GM23338 (cell line): ENCODE data around the gene SH2D4B. TPM values are rescaled to one million over a fixed set of nuclear protein-coding genes. Genes with fewer than 3 reads are reported as not detected.

Experiments used
- ATAC-seq: fragments of 200-7000 bp; cut with Tn5 transposase; 3 replicates; pipeline ENCODE4 v1.9.1; 2020
- DNase-seq: peaks from one replicate; pipeline ENCODE4 v3.0.0-alpha.2; 2015; ENCODE audit warnings: low spot score
- H2AFZ ChIP-seq: fragments of 200-600 bp; sonication (generic); 2 replicates; pipeline ENCODE4 v1.8.0; 2016; ENCODE audit warnings: antibody characterized with exemption, mild to moderate bottlenecking, moderate library complexity
- H3F3A ChIP-seq: fragments of 200-600 bp; sonication (generic); replicated peaks from 2 replicates; pipeline ENCODE4 v1.8.0; 2017; ENCODE audit warnings: antibody characterized with exemption, mixed run types, low read depth
- H3K27ac ChIP-seq: fragments of 200-600 bp; sonication (generic); 2 replicates; pipeline ENCODE4 v1.6.1; 2016; ENCODE audit warnings: low read depth
- H3K27me3 ChIP-seq: fragments of 200-600 bp; sonication (generic); 2 replicates; pipeline ENCODE4 v1.8.0; 2016; ENCODE audit warnings: mild to moderate bottlenecking, mixed run types, moderate library complexity; ENCODE audit not compliant: insufficient read depth
- H3K36me3 ChIP-seq: fragments of 200-600 bp; sonication (generic); 2 replicates; pipeline ENCODE4 v1.8.0; 2016; ENCODE audit warnings: mild to moderate bottlenecking; ENCODE audit not compliant: insufficient read depth
- H3K4me1 ChIP-seq: fragments of 200-600 bp; sonication (generic); 2 replicates; pipeline ENCODE4 v1.8.0; 2016; ENCODE audit warnings: mild to moderate bottlenecking, moderate library complexity; ENCODE audit not compliant: insufficient read depth
- H3K4me2 ChIP-seq: fragments of 200-600 bp; sonication (generic); 2 replicates; pipeline ENCODE4 v1.7.1; 2017; ENCODE audit warnings: mixed run types
- H3K4me3 ChIP-seq: fragments of 200-600 bp; sonication (generic); 2 replicates; pipeline ENCODE4 v1.6.1; 2016; ENCODE audit warnings: mixed run types
- H3K79me2 ChIP-seq: fragments of 200-600 bp; sonication (generic); replicated peaks from 2 replicates; pipeline ENCODE4 v1.8.0; 2017; ENCODE audit warnings: mild to moderate bottlenecking; ENCODE audit not compliant: insufficient read depth
- H3K9me2 ChIP-seq: fragments of 200-600 bp; sonication (generic); 2 replicates; pipeline ENCODE4 v1.8.0; 2017; ENCODE audit not compliant: insufficient read depth
- H4K20me1 ChIP-seq: fragments of 200-600 bp; sonication (generic); replicated peaks from 2 replicates; pipeline ENCODE4 v1.8.0; 2017; ENCODE audit warnings: mild to moderate bottlenecking; ENCODE audit not compliant: insufficient read depth
- H3K27ac Mint-ChIP-seq: 2 replicates; pipeline ENCODE4 v1.8.0; 2020; ENCODE audit warnings: inconsistent platforms, mild to moderate bottlenecking, moderate library complexity, mixed read lengths
- H3K27me3 Mint-ChIP-seq: 3 replicates; pipeline ENCODE4 v1.8.0; 2022; ENCODE audit warnings: low read depth, mild to moderate bottlenecking, moderate library complexity, mixed read lengths, inconsistent platforms; ENCODE audit not compliant: insufficient read depth, poor library complexity
- H3K36me3 Mint-ChIP-seq: 3 replicates; pipeline ENCODE4 v1.8.0; 2021; ENCODE audit warnings: low read depth, mild to moderate bottlenecking, inconsistent platforms, moderate library complexity, mixed read lengths
- H3K4me1 Mint-ChIP-seq: 3 replicates; pipeline ENCODE4 v1.8.0; 2020; ENCODE audit warnings: mild to moderate bottlenecking, inconsistent platforms, mixed read lengths
- H3K4me3 Mint-ChIP-seq: 3 replicates; pipeline ENCODE4 v1.8.0; 2021; ENCODE audit warnings: moderate library complexity, mild to moderate bottlenecking, inconsistent platforms, mixed read lengths
- H3K9me3 Mint-ChIP-seq: 3 replicates; pipeline ENCODE4 v1.8.0; 2020; ENCODE audit warnings: moderate library complexity, mild to moderate bottlenecking, inconsistent platforms, mixed read lengths
- CREB1 ChIP-seq: fragments of 250-450 bp; sonication (Bioruptor Pico); IDR thresholded peaks from 2 replicates; pipeline ENCODE4 v1.5.0; 2020; ENCODE audit warnings: low read depth, mild to moderate bottlenecking, moderate library complexity
- CTCF ChIP-seq, 2 experiments: fragments of 200-600 bp in 1 of 2; sonication (generic) in 1 of 2; conservative IDR thresholded peaks; 2 replicates each; pipeline versions ENCODE4 v1.5.1 to v1.6.1; 2016 to 2017; ENCODE audit warnings: antibody characterized with exemption in 2 of 2, low read depth in 2 of 2, mild to moderate bottlenecking in 2 of 2, moderate library complexity in 1 of 2
- ETS1 ChIP-seq: IDR thresholded peaks from 2 replicates; pipeline ENCODE4 v1.6.1; 2016; ENCODE audit warnings: antibody characterized with exemption
- EZH2 ChIP-seq: fragments of 200-600 bp; sonication (generic); IDR thresholded peaks from one replicate; pipeline ENCODE4 v1.8.0; 2017; ENCODE audit warnings: antibody characterized with exemption, mild to moderate bottlenecking, low read depth; ENCODE audit not compliant: unreplicated experiment
- EZH2phosphoT487 ChIP-seq: fragments of 200-600 bp; sonication (generic); IDR thresholded peaks from one replicate; pipeline ENCODE4 v1.8.1; 2018; ENCODE audit warnings: antibody characterized with exemption; ENCODE audit not compliant: unreplicated experiment
- JUNB ChIP-seq: IDR thresholded peaks from one replicate; pipeline ENCODE4 v1.6.1; 2016; ENCODE audit warnings: antibody characterized with exemption; ENCODE audit not compliant: unreplicated experiment
- NANOG ChIP-seq: IDR thresholded peaks from 2 replicates; pipeline ENCODE4 v1.6.1; 2016; ENCODE audit warnings: antibody characterized with exemption, borderline replicate concordance
- POLR2AphosphoS5 ChIP-seq: IDR thresholded peaks from 2 replicates; pipeline ENCODE4 v1.6.1; 2016; ENCODE audit warnings: antibody characterized with exemption, low read depth
- REST ChIP-seq: IDR thresholded peaks from one replicate; pipeline ENCODE4 v1.6.1; 2018; ENCODE audit warnings: antibody characterized with exemption; ENCODE audit not compliant: unreplicated experiment
- STAT1 ChIP-seq: IDR thresholded peaks from one replicate; pipeline ENCODE4 v1.6.1; 2016; ENCODE audit warnings: antibody characterized with exemption; ENCODE audit not compliant: unreplicated experiment
- ZNF114 ChIP-seq: fragments of 250-450 bp; sonication (Bioruptor Pico); IDR thresholded peaks from 2 replicates; pipeline ENCODE4 v1.5.0; 2020; ENCODE audit warnings: mild to moderate bottlenecking, moderate library complexity
- ZNF331 ChIP-seq: fragments of 250-450 bp; sonication (Bioruptor Pico); IDR thresholded peaks from 2 replicates; pipeline ENCODE4 v1.5.0; 2020; ENCODE audit warnings: low read depth, mild to moderate bottlenecking, moderate library complexity
- ZNF462 ChIP-seq: fragments of 250-450 bp; sonication (Bioruptor Pico); IDR thresholded peaks from 2 replicates; pipeline ENCODE4 v1.5.0; 2020; ENCODE audit warnings: mild to moderate bottlenecking, moderate library complexity
- polyA plus RNA-seq: library from polyadenylated mRNA; unstranded; fragments of >200 nt; fragmentation: Nextera tagmentation; extraction: Ambion mirVana; gene quantifications from 2 replicates; pipeline ENCODE4 v1.2.1, GENCODE V29; 2016
- total RNA-seq: library from RNA; depleted of rRNA; stranded (reverse); fragments of >200 nt; shearing (Covaris generic); gene quantifications from 2 replicates; pipeline ENCODE4 v1.2.3, GENCODE V29; 2014

The SH2D4B gene
- total and polyA plus RNA-seq, 2 experiments from 2014 or later, result 0.08 TPM; not detected in 1

- TF ChIP-seq CREB1 (CRISPR knock-in tag), result no peak
Measured at GRCh38 chr10:80526218-80526617, 11.5 kb upstream of the SH2D4B start (continued).

- Histone ChIP-seq H2AFZ (no peak overlapping the region), H3K4me2 (no peak overlapping the region), H4K20me1 (no peaks in the 10 kb centered on the region; the same call in 1 of the 2 replicates), H3K4me1 (peaks cover 15% of the 10 kb centered on the region), H3K79me2 (no peaks in the 10 kb centered on the region), H3K27ac (no peak overlapping the region), H3F3A (no peaks in the 10 kb centered on the region), H3K4me3 (no peak overlapping the region), H3K27me3 (no peaks in the 10 kb centered on the region), H3K9me2 (no peaks in the 10 kb centered on the region), H3K36me3 (no peaks in the 10 kb centered on the region)
- Mint-ChIP-seq H3K27ac (no peak overlapping the region), H3K9me3 (no peaks in the 10 kb centered on the region; the same call in 2 of the 3 replicates), H3K36me3 (no peaks in the 10 kb centered on the region), H3K4me3 (no peak overlapping the region), H3K27me3 (peaks cover 16% of the 10 kb centered on the region), H3K4me1 (peaks cover 25% of the 10 kb centered on the region)
- ATAC-seq, result no peak
- TF ChIP-seq REST (no peak), ZNF331 (CRISPR knock-in tag) (no peak), ZNF114 (CRISPR knock-in tag) (no peak), ETS1 (no peak), STAT1 (no peak), EZH2 (no peak), POLR2AphosphoS5 (no peak), JUNB (no peak), CREB1 (CRISPR knock-in tag) (no peak), ZNF462 (no peak), EZH2phosphoT487 (no peak), CTCF (conservative IDR thresholded peaks at IDR 0.05; ENCODE audit: low read depth in 2 of 2) (no peak), NANOG (no peak)
- no peak for DNase-seq
Measured at GRCh38 chr10:80526742-80527141, 11.0 kb upstream of the SH2D4B start.
